Fibroblast of mammary gland (primary cell): ENCODE measurements around the gene SEL1L2.
A peak's percentile ranks its signal among the peaks of the same experiment; 100 is the strongest.

Source experiments
- DNase-seq: peaks from one replicate; pipeline ENCODE4 v3.0.0-alpha.2; 2010; ENCODE audit warnings: low read depth
- H3K4me3 ChIP-seq: 2 replicates; pipeline ENCODE4 v1.5.1; 2011; ENCODE audit warnings: low read depth, mild to moderate bottlenecking, low read length, moderate library complexity; ENCODE audit not compliant: control insufficient read depth
- CTCF ChIP-seq: conservative IDR thresholded peaks from 2 replicates; pipeline ENCODE4 v1.5.1; 2011; ENCODE audit warnings: low read depth, low read length, inconsistent platforms; ENCODE audit not compliant: control insufficient read depth, insufficient read depth

The SEL1L2 gene

GRCh38 chr20:13865156-13865555 lies 125.3 kb downstream of the SEL1L2 start:
- no peak for DNase-seq
- no peak overlapping the region for H3K4me3 ChIP-seq
- no peak for TF ChIP-seq CTCF

- no peak overlapping the region for H3K4me3 ChIP-seq
- no peak for TF ChIP-seq CTCF
- DNase-seq = no peak
These were observed 127.2 kb downstream of the SEL1L2 start for GRCh38 chr20:13863244-13863643.

GRCh38 chr20:13862245-13862644 lies 128.2 kb downstream of the SEL1L2 start:
- TF ChIP-seq CTCF = no peak
- DNase-seq = no peak

GRCh38 chr20:13858871-13859270 lies 131.5 kb downstream of the SEL1L2 start:
- no peak for TF ChIP-seq CTCF
- no peak overlapping the region for H3K4me3 ChIP-seq
- no peak for DNase-seq

More at GRCh38 chr20:13862245-13862644, 128.2 kb downstream of the SEL1L2 start:
- H3K4me3 ChIP-seq = no peak overlapping the region

- no peak overlapping the region for H3K4me3 ChIP-seq
- TF ChIP-seq CTCF = no peak
- peak; percentile 27 for DNase-seq
These were observed 132.0 kb downstream of the SEL1L2 start for GRCh38 chr20:13858439-13858838.

GRCh38 chr20:13857961-13858360 lies 132.5 kb downstream of the SEL1L2 start:
- DNase-seq = peak; percentile 38
- TF ChIP-seq CTCF = no peak
- H3K4me3 ChIP-seq = no peak overlapping the region

GRCh38 chr20:13857304-13857703 lies 133.1 kb downstream of the SEL1L2 start:
- no peak overlapping the region for H3K4me3 ChIP-seq
- no peak for TF ChIP-seq CTCF
- DNase-seq = no peak
